Tibial nerve (tissue), 4 donors: ENCODE data around the gene DTL. TPM values are rescaled to one million over a fixed set of nuclear protein-coding genes. Genes with fewer than 3 reads are reported as not detected.

Experiments used
- DNase-seq, 2 donors: peaks; one replicate each; pipeline ENCODE4 v3.0.0-alpha.2; 2019; ENCODE audit warnings: low spot score in 2 of 2
- H3K27ac ChIP-seq, 4 donors: fragments of 200-600 bp; sonication (generic) in 3 of 4; one replicate each; pipeline ENCODE4 v1.5.1; 2017 to 2019; ENCODE audit warnings: mild to moderate bottlenecking in 1 of 4
- H3K27me3 ChIP-seq, 2 donors: fragments of 200-600 bp; sonication (generic) in 1 of 2; one replicate each; pipeline versions ENCODE4 v1.5.1 to v1.6.0; 2017 to 2019
- H3K36me3 ChIP-seq, 3 donors: fragments of 200-600 bp; sonication (generic); one replicate each; pipeline ENCODE4 v1.5.1; 2018 to 2019
- H3K4me1 ChIP-seq, 4 donors: fragments of 200-600 bp; sonication (generic) in 3 of 4; one replicate each; pipeline ENCODE4 v1.5.1; 2017 to 2019
- H3K4me3 ChIP-seq, 4 donors: fragments of 200-600 bp; sonication (generic) in 3 of 4; one replicate each; pipeline ENCODE4 v1.5.1; 2017 to 2019; ENCODE audit warnings: mild to moderate bottlenecking in 1 of 4, moderate library complexity in 1 of 4
- H3K9me3 ChIP-seq, 4 donors: fragments of 200-600 bp; sonication (generic) in 3 of 4; one replicate each; pipeline ENCODE4 v1.5.1; 2017 to 2019
- CTCF ChIP-seq, 5 experiments: fragments of 200-600 bp in 3 of 5; fragments of 450-650 bp in 2 of 5; sonication (generic) in 3 of 5; IDR thresholded peaks; one replicate each; pipeline ENCODE4 v1.5.1; 2016 to 2019; ENCODE audit warnings: antibody characterized with exemption in 5 of 5, mild to moderate bottlenecking in 3 of 5, moderate library complexity in 2 of 5
- EP300 ChIP-seq, 2 donors: sonication (generic); formaldehyde crosslinking; IDR thresholded peaks; one replicate each; pipeline ENCODE4 v1.6.1; 2017; ENCODE audit warnings: antibody characterized with exemption in 2 of 2, mild to moderate bottlenecking in 1 of 2
- POLR2A ChIP-seq, 2 donors: fragments of 450-650 bp; IDR thresholded peaks; one replicate each; pipeline ENCODE4 v1.6.1; 2017; ENCODE audit warnings: antibody characterized with exemption in 2 of 2, mild to moderate bottlenecking in 2 of 2, moderate library complexity in 2 of 2
- WGBS, 2 donors: methylation state at CpG; one replicate each; pipeline ENCODE4 v1.1.5; 2018; 5-methylcytosine and 5-hydroxymethylcytosine counted together
- total RNA-seq, 4 donors: library from RNA; depleted of rRNA; stranded (reverse); fragments of >200 nt; gene quantifications; one replicate each; pipeline ENCODE4 v1.1.0, GENCODE V29; 2016

DTL gene
- total RNA-seq, 4 donors from 2014 or later = 0.21 to 0.90 TPM; not detected in 2

- Histone ChIP-seq H3K27ac (no peak overlapping the region), H3K36me3 (no peaks in the 10 kb centered on the region), H3K4me3 (no peak overlapping the region), H3K9me3 (peaks cover 0 to 14% (median 0%) of the 10 kb centered on the region in 4 donors), H3K4me1 (no peaks in the 10 kb centered on the region), H3K27me3 (no peaks in the 10 kb centered on the region)
- TF ChIP-seq POLR2A (IDR thresholded peaks at IDR 0.05) = no peak
- TF ChIP-seq EP300 (IDR thresholded peaks at IDR 0.05) = no peak
- TF ChIP-seq CTCF (IDR thresholded peaks at IDR 0.05) = no peak
- DNase-seq = no peak
- 100% methylated on average over 2 of the region's 2 CpGs for WGBS, 2 donors
Observed at GRCh38 chr1:212055333-212055732, 19.8 kb downstream of the DTL start.

GRCh38 chr1:212060632-212061472 lies 25.3 kb downstream of the DTL start:
- no peaks in the 10 kb centered on the region for H3K27me3 ChIP-seq
- 75 to 76% methylated on average over 6 of the region's 6 CpGs for WGBS, 2 donors

GRCh38 chr1:212062832-212063438 lies 27.4 kb downstream of the DTL start:
- no peaks in the 10 kb centered on the region for H3K4me1 ChIP-seq
- no peaks in the 10 kb centered on the region for H3K9me3 ChIP-seq
- no peak overlapping the region for H3K27ac ChIP-seq
- TF ChIP-seq CTCF (IDR thresholded peaks at IDR 0.05) (peak; percentile 52 to 67 (median 57)), EP300 (IDR thresholded peaks at IDR 0.05) (no peak)
- H3K36me3 ChIP-seq = no peaks in the 10 kb centered on the region
- DNase-seq = no peak
- 88 to 90% methylated on average over 5 of the region's 5 CpGs for WGBS, 2 donors
- H3K4me3 ChIP-seq = no peak overlapping the region
- H3K27me3 ChIP-seq = no peaks in the 10 kb centered on the region

More at GRCh38 chr1:212060632-212061472, 25.3 kb downstream of the DTL start:
- peaks cover 0 to 12% (median 0%) of the 10 kb centered on the region in 4 donors for H3K9me3 ChIP-seq
- no peaks in the 10 kb centered on the region for H3K4me1 ChIP-seq
- no peak overlapping the region for H3K4me3 ChIP-seq
- no peaks in the 10 kb centered on the region for H3K36me3 ChIP-seq
- DNase-seq = no peak
- H3K27ac ChIP-seq = no peak overlapping the region
- no peak for TF ChIP-seq POLR2A (IDR thresholded peaks at IDR 0.05)
- TF ChIP-seq CTCF (IDR thresholded peaks at IDR 0.05) = no peak
- no peak for TF ChIP-seq EP300 (IDR thresholded peaks at IDR 0.05)

GRCh38 chr1:212067787-212068186 lies 32.2 kb downstream of the DTL start:
- H3K36me3 ChIP-seq = no peaks in the 10 kb centered on the region
- no peak overlapping the region for H3K27ac ChIP-seq
- no peaks in the 10 kb centered on the region for H3K27me3 ChIP-seq

More at GRCh38 chr1:212067787-212068186, 32.2 kb downstream of the DTL start:
- no peaks in the 10 kb centered on the region for H3K4me1 ChIP-seq
- no peak for DNase-seq
- H3K4me3 ChIP-seq = no peak overlapping the region
- no peaks in the 10 kb centered on the region for H3K9me3 ChIP-seq
- 85 to 96% methylated on average over 3 of the region's 3 CpGs for WGBS, 2 donors
- no peak for TF ChIP-seq CTCF (IDR thresholded peaks at IDR 0.05)
- TF ChIP-seq POLR2A (IDR thresholded peaks at IDR 0.05) = no peak
- TF ChIP-seq EP300 (IDR thresholded peaks at IDR 0.05) = peak; percentile 32 to 53
